A673 (cell line): ENCODE results near the gene KNCN. TPM values are rescaled to one million over a fixed set of nuclear protein-coding genes. Genes with fewer than 3 reads are reported as not detected.

ENCODE experiments used
- BruUV-seq: library from RNA; stranded (reverse); fragments of 400-500 nt; replicated peaks from 2 replicates; lab custom pipeline; 2021; lab: Mats Ljungman, UMichigan
- CTCF ChIA-PET: fragments of 300-600 bp; sonication (Branson Sonifier 250); formaldehyde crosslinking; loops from one replicate; lab custom pipeline; 2022; ENCODE audit warnings: antibody characterized with exemption; lab: Charles Lee
- POLR2A ChIA-PET: fragments of 300-600 bp; sonication (Branson Sonifier 250); formaldehyde crosslinking; loops from one replicate; lab custom pipeline; 2022; ENCODE audit warnings: antibody characterized with exemption; ENCODE audit not compliant: low non-redundant PET; lab: Charles Lee
- DNase-seq: peaks from one replicate; pipeline ENCODE4 v3.0.0-alpha.2; 2015; ENCODE audit warnings: low spot score
- H3K27ac ChIP-seq: fragments of 200-600 bp; sonication (generic); 2 replicates; pipeline ENCODE4 v1.5.1; 2016; ENCODE audit warnings: mixed run types, low read depth, mild to moderate bottlenecking, mixed read lengths, antibody characterized with exemption, low read length; ENCODE audit not compliant: poor library complexity, severe bottlenecking
- H3K27me3 ChIP-seq: fragments of 200-600 bp; sonication (generic); replicated peaks from 2 replicates; pipeline ENCODE4 v1.6.1; 2017; ENCODE audit warnings: mixed run types, low read depth, mild to moderate bottlenecking, mixed read lengths, antibody characterized with exemption, low read length; ENCODE audit not compliant: insufficient read depth, poor library complexity
- H3K36me3 ChIP-seq: fragments of 200-600 bp; sonication (generic); 2 replicates; pipeline ENCODE4 v1.6.1; 2016; ENCODE audit warnings: mixed run types, mild to moderate bottlenecking, mixed read lengths, antibody characterized with exemption, low read length; ENCODE audit not compliant: insufficient read depth, poor library complexity, severe bottlenecking
- H3K4me1 ChIP-seq: fragments of 200-600 bp; sonication (generic); 2 replicates; pipeline ENCODE4 v1.6.1; 2017; ENCODE audit warnings: mixed run types, mild to moderate bottlenecking, mixed read lengths, antibody characterized with exemption, low read length; ENCODE audit not compliant: insufficient read depth, poor library complexity, severe bottlenecking
- H3K4me3 ChIP-seq: fragments of 200-600 bp; sonication (generic); 2 replicates; pipeline ENCODE4 v1.5.1; 2016; ENCODE audit warnings: low read depth, mixed run types, mild to moderate bottlenecking, mixed read lengths, low read length; ENCODE audit not compliant: poor library complexity, severe bottlenecking
- H3K9me3 ChIP-seq: fragments of 200-600 bp; sonication (generic); 2 replicates; pipeline ENCODE4 v1.6.1; 2016; ENCODE audit warnings: mixed run types, low read depth, mild to moderate bottlenecking, mixed read lengths, antibody characterized with exemption, low read length; ENCODE audit not compliant: poor library complexity, severe bottlenecking
- CTCF ChIP-seq: fragments of 300-800, 200-600 bp; sonication (generic); conservative IDR thresholded peaks from 2 replicates; pipeline ENCODE4 v1.5.1; 2017; ENCODE audit warnings: low read depth, mild to moderate bottlenecking, antibody characterized with exemption, low read length, moderate library complexity, mixed read lengths
- EZH2 ChIP-seq: fragments of 200-600 bp; sonication (generic); IDR thresholded peaks from 2 replicates; pipeline ENCODE4 v1.6.1; 2017; ENCODE audit warnings: borderline replicate concordance, low read depth, mild to moderate bottlenecking, mixed read lengths, antibody characterized with exemption, low read length; ENCODE audit not compliant: poor library complexity, severe bottlenecking
- intact Hi-C: fragments of 100-400 bp; cut with micrococcal nuclease; formaldehyde crosslinking; loops from one replicate; pipeline ENCODE4 v1.10.0; 2022; ENCODE audit not compliant: unreplicated experiment
- total RNA-seq: library from RNA; stranded (reverse); gene quantifications from 2 replicates; pipeline ENCODE4 v1.2.3, GENCODE V29; 2021

KNCN gene
- total RNA-seq, 1 experiment from 2014 or later: not detected

DNA sequence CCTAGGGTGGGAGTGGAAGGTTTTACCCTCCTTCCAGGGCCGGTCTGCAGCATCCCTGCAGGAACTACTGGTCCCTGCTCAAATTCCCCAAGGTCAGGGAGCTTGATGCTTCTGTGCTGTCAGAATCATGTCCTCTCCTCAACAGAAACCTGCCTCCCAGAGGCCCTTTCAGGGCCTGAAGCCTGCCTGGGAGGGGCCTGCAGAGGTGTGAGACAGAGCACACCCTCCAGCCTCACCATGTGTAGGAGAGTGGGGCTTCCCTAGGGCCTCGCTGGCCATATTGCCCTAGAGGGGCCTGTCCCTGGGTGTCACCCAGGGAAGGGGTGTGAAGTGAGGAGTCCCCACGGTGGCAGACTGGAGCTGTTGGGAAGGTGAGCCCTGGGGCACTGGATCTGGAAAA, 21.1 kb downstream of the KNCN start:
- H3K4me1 ChIP-seq: peaks cover 16% of the 10 kb centered on the region
- H3K4me3 ChIP-seq: no peak overlapping the region
- intact Hi-C loops: no loop called here
- H3K36me3 ChIP-seq: no peaks in the 10 kb centered on the region
- no peak overlapping the region for H3K27ac ChIP-seq
- DNase-seq: no peak
- no peaks in the 10 kb centered on the region for H3K9me3 ChIP-seq
- no TSS peak for BruUV-seq
- peaks cover 40% of the 10 kb centered on the region for H3K27me3 ChIP-seq
- POLR2A ChIA-PET: no interaction called here
- CTCF ChIA-PET: interaction anchor here (0.7 to 2.3 kb wide), 3 partner anchors 18 to 87 kb away, joined by 3 to 23 read pairs (median 3); no protein-coding TSS in a partner anchor
- TF ChIP-seq EZH2 (no peak), CTCF (no peak)

GRCh38 chr1:46529031-46529630, 22.3 kb downstream of the KNCN start:
- DNase-seq: no peak
- peaks cover 28% of the 10 kb centered on the region for H3K4me1 ChIP-seq
- intact Hi-C loops: loop anchor here (2.0 kb wide), 2 partner anchors 40 to 196 kb away; partner anchors contain the start of gene DMBX1
- H3K9me3 ChIP-seq: no peaks in the 10 kb centered on the region
- no TSS peak for BruUV-seq
- peaks cover 28% of the 10 kb centered on the region for H3K27me3 ChIP-seq
- TF ChIP-seq EZH2 (no peak), CTCF (no peak)
- ChIA-PET CTCF (interaction anchor here (1.3 to 2.3 kb wide), 4 partner anchors 41 to 87 kb away, joined by 3 to 23 read pairs (median 8); no protein-coding TSS in a partner anchor), POLR2A (no interaction called here)
- H3K36me3 ChIP-seq: no peaks in the 10 kb centered on the region
- H3K27ac ChIP-seq: no peak overlapping the region
- H3K4me3 ChIP-seq: no peak overlapping the region

DNA sequence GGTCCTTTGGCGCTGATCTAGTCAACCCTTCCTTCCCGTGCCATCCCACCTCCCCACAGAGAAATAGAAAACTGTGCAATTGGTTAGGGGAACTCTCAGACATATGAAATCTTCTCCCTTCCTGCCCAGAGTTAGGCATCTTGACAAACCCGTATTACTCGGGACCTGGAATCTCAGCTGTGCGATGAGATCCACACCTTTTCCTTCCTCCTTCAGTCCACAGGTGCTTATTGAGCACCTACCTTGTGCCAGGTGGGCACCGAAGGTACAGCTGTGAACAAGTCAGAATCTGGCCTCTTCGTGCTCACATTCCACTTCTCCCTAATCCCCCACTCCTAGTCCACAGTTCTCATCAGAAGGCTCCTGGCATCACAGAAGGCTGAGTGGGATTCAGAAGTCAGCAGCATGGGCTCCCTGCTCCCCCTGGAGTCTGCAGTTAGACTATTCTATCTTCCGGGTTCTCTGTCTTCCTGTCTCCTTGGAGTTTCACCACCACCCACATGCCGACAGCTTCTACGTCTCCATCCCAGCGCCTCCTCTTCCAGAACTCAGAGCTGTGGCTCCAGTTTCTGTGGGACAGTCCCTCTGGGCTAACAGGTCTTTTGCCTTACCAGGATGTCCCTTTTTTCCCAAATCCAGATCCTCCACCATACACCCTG, 23.0 kb downstream of the KNCN start:
- TF ChIP-seq CTCF (0 out of 2 replicates have a peak, but pooled peaks have one; percentile 21), EZH2 (no peak)
- CTCF ChIA-PET: interaction anchor here (0.7 to 2.3 kb wide), 5 partner anchors 41 to 86 kb away, joined by 3 to 23 read pairs (median 5); no protein-coding TSS in a partner anchor
- Histone ChIP-seq H3K27me3 (peaks cover 21% of the 10 kb centered on the region), H3K27ac (no peak overlapping the region), H3K36me3 (no peaks in the 10 kb centered on the region), H3K4me3 (no peak overlapping the region), H3K4me1 (peaks cover 33% of the 10 kb centered on the region), H3K9me3 (no peaks in the 10 kb centered on the region)
- DNase-seq: peak; percentile 69
- POLR2A ChIA-PET: no interaction called here
- no TSS peak for BruUV-seq
- intact Hi-C loops: loop anchor here (1.0 to 2.0 kb wide), 5 partner anchors 40 to 196 kb away; partner anchors contain the start of gene DMBX1
